T-helper 1 cell (primary cell): ENCODE measurements around the gene MKNK1.
A peak's percentile ranks its signal among the peaks of the same experiment; 100 is the strongest.
"Not testable (repeated sequence)": the region's sequence is repeated elsewhere in the genome, so short reads cannot be mapped to it uniquely, and the experiment has no call there.

Experiments used
- DNase-seq, 5 donors: peaks; one replicate each; pipeline ENCODE4 v3.0.0-alpha.2; 2012 to 2020
- total RNA-seq, 4 donors: gene quantifications; one replicate each; lab custom pipeline; 2026; lab: John Stamatoyannopoulos, UW

Gene MKNK1
- total RNA-seq, result 27.3 to 47.7 (median 43.2) reads per million in 4 donors

DNA sequence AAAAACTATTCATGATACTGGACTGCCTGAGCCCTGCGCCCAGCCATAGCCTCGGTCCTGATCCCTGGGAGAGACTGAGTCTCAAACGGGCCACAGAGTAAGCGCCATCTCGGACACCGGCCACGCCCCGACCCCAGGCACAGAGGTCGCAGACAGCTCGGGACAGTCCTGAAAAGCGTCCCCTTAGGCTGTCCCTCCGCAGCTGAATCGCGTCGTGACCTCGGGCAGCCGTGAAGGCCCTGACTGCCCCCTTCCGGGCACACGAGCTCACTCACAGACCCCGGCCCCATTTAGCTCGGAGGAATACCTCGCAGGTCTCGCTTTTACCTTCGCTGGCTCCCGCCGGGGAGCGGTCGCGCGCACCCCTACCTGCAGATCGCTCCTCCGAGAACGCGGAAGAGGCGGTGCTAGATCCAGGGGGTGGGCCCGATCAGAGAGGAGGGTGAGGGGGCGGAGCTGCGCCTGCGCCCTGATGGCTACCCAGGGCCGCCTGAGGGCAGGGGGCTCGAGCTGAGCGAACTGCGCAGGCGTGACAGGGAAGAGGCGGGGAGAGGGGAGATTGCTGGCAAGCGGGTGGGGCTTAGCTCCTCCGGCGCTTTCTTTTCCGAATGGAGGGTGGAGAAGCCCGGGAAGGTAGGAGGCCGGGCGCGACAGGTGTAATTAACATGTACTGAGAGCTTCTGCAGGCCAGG is at the start of gene MKNK1:
Gene MKNK1 (minus strand): TSS at position 411 of the 692 bp plus-strand sequence. CDS start 20,941 bp downstream, outside the sequence.
- peak; percentile 96 to 99 (median 99) for DNase-seq

DNA sequence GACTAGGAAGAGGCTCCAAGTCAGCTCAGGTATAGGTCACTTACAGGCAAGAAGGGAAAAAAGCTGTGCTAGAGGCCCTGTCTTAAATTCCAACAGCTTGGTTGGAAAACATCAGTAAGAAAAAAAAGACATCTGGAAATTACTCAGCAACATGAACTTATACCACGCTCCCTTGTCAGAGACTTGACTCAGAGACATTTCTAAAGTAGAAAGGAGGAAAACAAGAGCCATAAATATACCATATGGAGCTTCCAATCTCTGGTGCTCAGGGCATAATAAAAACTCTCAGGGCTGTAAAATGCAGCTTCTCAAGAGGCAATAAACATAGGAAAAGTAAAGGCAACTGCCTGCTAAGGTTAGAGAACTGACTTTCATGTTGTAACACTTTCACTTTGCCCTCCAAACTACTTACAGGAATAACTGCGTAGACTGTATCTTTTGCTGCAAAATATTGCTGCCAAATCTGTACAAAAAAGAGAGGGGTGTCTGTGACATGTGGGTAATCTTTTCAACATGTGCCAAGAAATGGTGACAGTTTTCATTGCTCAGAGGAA is 49.4 kb upstream of the MKNK1 start:
- DNase-seq, result no peak

DNA sequence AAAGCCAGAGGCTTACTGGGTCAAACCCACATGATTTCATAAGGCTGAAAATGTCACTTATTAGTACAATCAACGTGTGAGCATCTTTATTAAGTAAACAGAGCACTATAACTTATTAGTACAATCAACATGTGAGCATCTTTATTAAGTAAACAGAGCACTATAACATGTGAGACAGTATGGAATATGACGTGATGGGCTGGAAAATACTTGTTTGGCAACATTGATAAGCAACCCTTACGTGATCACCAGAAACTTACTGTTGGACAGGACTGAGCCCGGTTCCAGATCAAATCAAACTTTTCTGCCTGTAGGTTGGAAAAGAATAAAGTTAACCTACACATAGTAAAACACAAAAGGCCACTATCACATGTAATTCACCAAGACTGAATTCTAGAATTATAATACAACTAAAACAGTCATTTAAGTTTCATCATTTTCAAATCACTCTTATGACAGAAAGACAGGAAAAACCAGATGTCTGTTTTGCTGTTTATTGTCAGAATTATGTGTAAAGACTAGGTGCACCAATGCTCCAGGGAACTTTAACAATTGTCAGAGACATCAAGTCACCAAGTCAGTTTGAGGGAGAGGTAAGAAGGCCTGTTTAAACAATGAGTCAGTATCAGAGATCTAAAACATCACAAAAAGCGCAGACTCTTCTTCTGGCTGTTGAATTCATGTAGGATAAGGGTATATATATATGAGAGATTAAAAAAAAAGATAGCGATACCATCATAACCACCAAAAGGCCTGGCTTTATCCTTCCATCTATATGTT is 48.4 kb upstream of the MKNK1 start:
- no peak for DNase-seq

- not testable (repeated sequence) for DNase-seq
Measured at GRCh38 chr1:46651152-46651551, 47.1 kb upstream of the MKNK1 start.

- no peak for DNase-seq
Measured at GRCh38 chr1:46650491-46650890, 46.4 kb upstream of the MKNK1 start.

DNA sequence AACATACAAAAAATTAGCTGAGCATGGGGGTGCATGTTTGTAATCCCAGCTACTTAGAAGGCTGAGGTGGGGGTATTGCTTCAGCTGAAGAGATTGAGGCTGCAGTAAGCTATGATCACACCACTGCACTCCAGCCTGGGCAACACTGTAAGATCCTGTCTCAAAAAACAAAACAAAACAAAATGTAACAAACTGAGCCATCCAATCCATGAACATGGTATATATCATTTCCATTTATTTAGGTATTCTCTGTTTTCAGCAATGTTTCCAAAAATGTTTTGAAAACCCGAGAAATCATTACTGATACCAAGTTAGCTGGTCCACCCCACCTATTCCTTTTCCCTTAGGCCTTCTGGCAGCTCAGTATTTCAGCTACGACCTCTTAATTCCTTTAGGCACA is 45.7 kb upstream of the MKNK1 start:
- DNase-seq, result no peak

GRCh38 chr1:46647611-46648010 is 43.5 kb upstream of the MKNK1 start:
- DNase-seq, result no peak

DNA sequence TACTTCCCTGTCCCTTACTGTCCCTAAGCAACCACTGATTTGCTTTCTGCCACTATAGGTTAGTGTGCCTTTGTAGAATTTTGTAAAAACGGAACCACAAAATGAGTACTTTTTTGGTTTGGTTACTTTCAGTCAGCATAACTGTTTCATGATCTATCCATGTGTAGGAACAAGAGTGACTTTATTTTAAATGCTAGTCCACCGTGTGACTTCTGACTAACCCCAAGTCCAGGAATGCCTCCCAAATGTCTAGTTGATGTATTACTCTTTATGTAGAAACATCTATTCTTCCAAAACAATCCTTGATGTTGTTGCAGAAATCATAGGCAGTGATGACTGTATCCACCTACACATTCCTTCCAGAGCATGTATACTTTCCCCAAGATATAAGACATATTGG is 42.8 kb upstream of the MKNK1 start:
- no peak for DNase-seq

GRCh38 chr1:46646331-46646730 is 42.3 kb upstream of the MKNK1 start:
- no peak for DNase-seq

- no peak for DNase-seq
Measured at GRCh38 chr1:46645815-46646214, 41.7 kb upstream of the MKNK1 start.

GRCh38 chr1:46643368-46643775 is 39.3 kb upstream of the MKNK1 start:
- DNase-seq, result no peak

DNA sequence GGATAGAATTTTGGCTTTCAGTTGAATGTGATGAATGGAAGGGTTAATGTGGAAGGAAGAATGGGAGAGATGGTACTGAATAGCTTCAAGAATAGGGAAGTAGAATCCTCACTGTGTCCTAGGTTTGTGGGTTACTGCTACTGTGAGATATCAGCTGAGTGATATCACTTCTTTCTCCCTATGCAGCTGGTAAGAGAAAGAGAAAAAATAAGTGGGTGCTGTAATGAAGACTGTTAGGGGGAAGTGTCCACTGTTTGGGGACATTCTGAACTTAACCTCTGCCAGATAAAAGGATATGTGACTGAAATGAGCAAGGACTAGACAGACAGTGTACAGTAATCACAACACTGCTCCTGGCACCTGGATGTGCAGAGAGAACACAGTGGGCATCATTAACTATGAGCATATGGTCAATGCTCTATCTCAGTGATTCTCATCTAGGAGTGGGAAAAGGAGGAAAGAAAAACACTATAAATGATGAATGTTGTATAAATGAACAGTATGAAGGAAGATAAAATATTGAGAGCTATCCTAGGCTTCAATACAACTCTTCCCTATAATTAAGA is 38.1 kb upstream of the MKNK1 start:
- DNase-seq, result no peak

GRCh38 chr1:46639547-46639946 is 35.5 kb upstream of the MKNK1 start:
- DNase-seq, result no peak

DNA sequence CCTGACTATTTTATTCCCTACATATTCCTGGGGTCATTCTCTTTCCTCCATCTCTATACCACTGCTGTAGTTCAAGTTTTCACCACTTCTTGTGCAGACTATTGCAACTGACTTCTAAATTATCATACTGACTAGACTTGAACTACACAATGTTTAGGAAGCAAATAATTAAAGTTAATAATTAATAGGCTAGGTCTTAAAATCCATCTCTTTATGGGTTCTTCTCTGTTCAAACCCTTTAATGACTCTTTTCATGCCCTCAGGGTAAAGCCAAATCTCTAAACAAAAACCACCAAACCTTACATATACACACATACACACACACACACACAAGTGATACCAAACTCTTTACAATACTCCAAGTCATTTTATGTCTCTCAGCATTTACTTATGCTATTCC is 34.9 kb upstream of the MKNK1 start:
- DNase-seq, result no peak

- no peak for DNase-seq
Measured at GRCh38 chr1:46637444-46638083, 33.5 kb upstream of the MKNK1 start.

DNA sequence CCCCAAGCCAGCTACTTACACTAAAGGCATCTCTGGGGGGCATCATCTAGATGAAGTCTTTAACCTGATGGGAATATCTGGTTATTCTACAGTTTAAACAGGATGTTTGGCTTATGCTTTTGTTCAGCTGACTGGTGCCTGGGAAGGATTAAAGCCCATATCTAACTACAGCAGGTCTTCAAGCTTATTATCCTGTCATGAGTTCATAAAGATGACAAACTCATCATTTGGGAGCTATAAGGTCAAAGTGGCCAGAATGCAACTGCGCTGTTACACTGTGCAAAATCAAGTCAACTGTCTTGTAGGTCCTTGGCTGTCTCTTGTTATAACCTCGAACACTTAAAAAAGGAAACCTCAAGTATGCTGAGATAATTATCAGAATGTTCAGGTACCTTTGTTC is 31.1 kb upstream of the MKNK1 start:
- no peak for DNase-seq

DNA sequence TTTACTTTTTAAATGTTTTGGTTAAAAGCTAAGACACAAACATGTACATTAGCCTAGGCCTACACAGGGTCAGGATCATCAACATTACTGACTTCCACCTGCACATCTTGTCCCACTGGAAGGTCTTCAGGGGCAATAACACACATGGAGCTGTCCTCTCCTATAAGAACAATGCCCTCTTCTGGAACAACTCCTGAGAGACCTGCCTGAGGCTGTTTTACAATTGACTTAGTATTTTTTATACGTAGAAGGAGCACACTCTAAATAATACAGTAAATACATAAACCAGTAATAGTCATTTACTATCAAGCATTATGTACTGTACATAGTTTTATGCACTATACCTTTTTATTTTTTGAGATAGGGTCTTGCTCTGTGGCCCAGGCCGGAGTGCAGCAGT is 26.7 kb upstream of the MKNK1 start:
- no peak for DNase-seq

DNA sequence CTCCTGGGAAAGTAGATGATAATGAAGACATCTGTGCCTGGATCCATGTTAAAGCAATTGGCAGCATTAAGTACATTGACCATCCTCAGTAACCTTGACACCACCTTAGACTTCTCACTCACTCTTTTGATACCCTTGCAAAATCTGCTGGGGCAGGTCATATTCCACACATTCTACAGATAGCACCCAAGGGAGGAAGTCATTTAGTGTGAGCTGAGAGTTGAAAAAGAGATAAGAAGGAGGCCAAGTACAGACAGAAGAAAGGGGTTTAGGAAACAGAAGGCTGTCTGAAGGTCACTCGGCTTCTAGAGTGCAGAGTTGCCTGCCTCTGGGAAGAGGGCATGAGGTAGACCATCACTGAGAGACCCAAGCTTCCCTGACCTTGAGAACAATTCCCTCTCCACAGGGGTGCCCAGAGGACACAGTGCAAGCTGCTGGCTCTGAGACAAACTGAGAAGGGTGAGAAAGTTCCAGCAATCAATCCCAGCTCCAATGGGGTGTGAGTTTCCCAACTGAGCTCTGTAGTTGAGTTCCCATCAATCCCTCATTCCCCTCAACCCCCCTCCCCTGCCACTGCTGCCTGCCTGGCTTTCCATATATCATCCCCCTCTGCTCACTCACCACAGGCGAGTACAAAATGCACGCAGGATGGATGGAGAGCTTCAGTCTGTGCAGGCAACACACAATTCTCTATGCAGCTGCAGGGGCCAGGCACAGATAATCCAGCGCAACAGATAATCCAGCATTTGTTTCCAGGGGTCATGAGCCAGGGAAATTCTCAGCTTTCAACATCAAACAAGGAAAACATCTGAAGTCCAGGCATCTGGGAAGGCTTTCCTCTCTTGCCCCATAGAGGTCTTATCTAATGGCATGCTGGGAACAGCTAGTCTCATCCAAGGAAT is 19.9 kb upstream of the MKNK1 start:
- no peak for DNase-seq

GRCh38 chr1:46622344-46622743 is 18.3 kb upstream of the MKNK1 start:
- no peak for DNase-seq

- no peak for DNase-seq
Measured at GRCh38 chr1:46621930-46622329, 17.9 kb upstream of the MKNK1 start.

DNA sequence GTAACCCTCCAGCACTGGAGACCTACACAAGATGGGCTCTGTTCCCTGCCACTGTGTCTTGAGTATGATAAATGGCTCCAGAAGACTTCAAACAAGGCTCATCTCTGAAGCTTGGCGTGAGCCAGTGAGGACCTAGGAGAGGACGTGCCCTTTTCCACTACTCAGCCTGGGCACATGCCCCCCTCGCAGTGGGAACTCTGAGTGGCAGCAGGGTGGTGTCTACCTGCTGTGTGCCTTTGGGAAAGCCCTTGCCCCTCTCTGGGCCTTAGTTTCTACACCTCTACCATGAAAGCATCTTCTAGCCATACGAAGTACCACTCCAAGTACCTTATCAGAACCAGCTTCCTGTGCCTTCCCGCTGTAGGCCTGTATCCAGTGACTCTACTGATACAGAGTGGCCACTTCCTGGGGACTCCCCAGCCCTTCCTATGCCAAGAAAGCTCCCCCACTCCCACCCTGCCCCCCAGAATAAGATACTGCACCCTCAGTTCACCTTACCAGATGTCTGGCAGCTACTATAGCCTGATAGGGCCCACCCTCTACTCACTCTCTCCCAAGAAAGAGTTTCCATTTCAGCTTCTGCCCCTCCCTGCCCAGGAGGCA is 15.7 kb upstream of the MKNK1 start:
- DNase-seq, result no peak
